GM18868 (cell line): ENCODE measurements around the gene PLEKHO2.

Experiments used
- ATAC-seq: cut with Tn5 transposase; IDR thresholded peaks from one replicate; pipeline ENCODE4 v1.9.1; 2021; ENCODE audit warnings: mild to moderate bottlenecking, moderate library complexity; ENCODE audit not compliant: unreplicated experiment

Gene PLEKHO2

DNA sequence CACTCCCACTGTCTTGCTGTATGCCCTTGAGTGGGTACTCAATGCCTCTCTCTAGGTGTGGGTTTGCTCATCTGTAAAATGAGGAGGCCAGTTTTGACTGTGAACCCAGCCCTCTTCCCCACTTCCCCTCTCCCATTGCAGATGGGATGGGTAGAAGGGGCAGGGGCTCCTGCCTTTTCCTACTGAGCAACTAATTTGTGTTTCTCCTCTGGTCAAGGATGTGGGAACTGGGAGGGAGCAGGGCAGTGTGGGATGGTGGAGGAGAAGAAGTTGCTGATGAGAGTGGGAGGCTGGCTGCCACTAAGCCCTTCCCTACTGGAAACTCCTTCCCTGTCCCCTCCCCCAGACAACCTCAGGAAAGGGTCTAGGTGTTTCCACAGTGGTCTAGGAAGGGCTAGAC, 49.8 kb downstream of the PLEKHO2 start:
- ATAC-seq = no peak

DNA sequence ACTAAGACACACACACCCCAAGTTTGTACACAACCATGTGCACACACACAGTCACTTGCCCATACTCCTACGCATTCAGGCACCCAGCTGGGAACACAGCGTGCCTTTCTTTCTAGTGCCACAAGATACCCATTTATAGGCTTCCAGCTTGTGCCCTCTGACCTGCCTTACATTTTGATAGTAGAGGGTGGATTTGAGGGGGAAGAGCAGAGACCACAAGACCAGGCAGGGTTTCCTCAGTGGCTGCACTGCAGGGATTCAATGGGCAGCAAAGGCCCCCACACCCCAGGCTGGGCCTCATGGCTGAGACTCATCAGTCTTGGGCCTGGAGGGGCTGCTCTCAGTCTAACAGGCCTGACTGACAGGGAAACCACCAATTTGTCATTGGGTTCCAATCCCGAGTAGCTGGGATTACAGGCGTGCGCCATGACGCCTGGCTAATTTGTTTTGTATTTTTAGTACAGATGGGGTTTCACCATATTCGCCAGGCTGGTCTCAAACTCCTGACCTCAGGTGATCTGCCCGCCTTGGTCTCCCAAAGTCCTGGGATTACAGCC, 51.2 kb downstream of the PLEKHO2 start:
- ATAC-seq = no peak

DNA sequence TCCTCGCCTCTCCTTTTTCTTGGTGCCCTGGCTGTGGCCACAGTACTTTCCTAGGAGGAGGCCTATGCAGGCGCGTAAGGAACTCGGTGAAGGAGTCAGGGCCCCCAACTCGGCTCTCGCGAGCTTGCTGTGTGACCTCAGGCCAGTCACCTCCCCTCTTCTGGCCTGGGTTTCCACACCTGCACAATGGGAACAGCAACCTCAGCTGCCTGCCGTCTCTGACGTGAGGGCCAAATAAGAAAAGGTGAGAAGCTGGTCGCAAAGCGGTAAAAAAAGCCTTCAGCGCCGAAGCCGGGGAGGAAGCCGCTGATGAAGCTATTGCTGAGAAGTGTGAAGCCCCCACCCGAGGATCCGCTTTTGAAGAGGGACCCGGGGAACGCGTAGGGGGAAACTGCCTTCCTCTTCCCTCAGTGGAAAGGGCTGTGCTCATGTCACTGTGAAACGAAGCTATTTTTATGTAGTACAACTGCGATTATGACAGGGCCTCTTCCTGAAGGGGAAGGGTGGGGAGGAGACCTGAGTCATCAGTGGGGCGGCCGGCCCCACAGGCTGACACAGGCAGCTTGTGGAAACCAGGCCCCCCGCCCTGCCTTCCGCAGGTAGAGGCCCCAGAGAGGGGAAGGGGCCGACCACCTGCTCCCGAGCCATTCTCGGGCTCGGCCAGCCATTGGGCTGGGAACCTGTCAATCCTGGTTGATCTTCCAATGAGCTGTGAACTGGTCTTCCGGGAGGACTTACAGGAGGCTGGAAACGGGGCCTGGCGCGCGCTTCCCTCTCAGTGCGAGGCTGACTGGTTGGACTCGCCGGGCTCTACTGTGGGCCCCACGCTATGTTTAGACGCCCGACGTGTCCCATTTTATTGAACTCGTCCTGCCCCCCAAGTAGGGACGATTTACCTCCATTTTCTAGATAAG, 52.0 kb downstream of the PLEKHO2 start:
- peak; percentile 68 for ATAC-seq

DNA sequence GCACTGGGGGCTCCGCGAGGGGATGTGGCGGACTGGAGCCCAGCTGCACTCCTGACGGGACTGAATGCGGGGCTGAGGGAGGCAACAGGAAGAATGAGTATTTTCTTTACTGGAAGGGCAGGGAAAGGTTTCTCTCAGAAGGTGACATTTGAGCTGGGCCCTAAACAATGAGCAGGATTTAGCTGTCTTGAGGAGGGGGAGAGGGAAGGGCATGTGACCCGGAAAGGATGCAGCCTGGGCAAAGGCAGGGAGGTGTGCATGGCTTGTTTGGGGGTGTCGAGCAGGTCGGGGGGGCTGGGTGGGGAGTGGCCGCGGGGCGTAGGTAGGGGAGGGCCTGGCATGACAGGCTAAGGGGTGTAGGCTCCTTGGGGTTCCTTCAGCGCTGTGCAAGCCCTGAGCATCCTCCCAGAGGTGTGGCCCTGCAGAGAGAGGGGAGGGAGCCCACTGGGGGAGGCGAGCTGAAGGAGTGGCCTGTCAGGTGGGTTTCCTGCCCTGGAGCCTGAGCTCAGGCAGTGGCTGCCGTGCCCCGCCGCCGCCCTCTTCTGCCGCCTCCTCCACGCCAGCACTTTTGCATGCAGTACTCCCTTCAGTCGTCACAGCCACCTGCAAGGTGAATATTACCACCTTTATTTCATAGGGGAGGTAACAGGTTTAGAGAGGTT, 52.8 kb downstream of the PLEKHO2 start:
- peak; percentile 30 for ATAC-seq

DNA sequence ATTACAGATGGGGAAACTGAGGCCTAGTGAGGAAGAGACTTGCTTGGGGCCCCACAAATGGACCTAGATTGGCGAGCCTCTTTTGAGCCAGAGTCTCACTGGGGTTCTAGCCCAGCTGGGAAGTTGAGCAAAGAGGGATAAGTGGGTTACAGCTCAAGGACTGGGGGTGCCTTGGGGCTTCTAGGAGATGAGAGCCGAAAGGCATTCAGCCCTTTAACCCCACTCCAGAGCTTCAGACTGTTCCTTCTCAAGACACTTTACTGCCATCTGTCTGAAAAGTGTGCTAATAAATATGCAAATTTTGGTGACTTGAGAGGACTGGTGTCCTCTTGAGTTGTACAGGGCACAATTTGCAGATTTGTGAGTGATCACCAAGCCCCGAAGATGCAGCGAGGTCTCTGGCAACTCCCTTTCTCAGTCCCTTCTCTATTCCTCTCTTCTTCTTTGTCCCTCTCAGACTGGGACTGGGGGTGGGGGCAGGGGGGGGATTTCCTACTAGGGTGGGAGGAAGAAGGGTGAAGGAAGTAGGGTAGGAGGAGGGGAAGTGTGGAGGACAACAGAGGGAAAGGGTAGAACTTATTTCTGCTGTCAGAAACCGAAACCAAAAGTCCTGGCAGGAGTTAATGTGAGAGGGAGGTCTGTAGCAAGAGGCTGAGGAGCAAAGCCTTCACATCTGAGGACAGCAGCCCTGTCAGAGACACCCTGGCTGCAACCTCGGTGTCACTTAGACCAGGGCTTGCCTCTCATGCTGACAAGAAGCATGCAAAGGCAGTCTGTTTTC, 53.8 kb downstream of the PLEKHO2 start:
- peak; percentile 22 for ATAC-seq

DNA sequence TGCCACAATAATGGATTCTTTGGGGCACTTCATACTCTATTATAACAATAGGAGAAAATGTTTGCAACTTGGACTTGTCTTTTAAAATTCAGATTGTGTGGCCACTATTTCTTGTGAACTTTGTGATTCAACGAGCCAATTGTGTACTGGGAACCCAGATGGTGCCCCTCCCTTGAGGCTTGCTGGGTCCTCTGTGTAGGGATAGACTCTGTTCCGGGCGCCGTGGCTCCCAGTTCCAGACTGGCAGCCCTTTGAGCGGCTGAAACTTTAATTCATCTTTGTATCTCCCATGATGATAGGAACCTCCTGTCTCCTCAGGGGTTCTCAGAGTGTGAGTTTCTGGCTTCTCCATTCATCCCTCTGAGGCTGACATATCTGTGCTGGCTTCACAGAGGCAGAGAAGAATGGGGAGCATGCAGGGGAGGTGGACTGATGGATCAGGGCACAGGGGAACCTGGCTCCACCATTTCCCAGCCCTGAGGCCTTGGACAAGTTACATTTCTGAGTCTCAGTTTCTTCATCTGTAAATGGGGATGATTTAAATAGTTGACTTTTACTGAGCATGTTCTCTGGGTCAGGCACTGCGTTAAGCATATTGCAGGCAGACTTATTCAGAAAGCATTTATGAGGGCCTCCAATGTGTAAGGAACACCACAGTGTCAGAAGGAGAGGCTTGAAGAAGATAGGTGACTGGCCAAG, 54.8 kb downstream of the PLEKHO2 start:
- ATAC-seq = no peak

DNA sequence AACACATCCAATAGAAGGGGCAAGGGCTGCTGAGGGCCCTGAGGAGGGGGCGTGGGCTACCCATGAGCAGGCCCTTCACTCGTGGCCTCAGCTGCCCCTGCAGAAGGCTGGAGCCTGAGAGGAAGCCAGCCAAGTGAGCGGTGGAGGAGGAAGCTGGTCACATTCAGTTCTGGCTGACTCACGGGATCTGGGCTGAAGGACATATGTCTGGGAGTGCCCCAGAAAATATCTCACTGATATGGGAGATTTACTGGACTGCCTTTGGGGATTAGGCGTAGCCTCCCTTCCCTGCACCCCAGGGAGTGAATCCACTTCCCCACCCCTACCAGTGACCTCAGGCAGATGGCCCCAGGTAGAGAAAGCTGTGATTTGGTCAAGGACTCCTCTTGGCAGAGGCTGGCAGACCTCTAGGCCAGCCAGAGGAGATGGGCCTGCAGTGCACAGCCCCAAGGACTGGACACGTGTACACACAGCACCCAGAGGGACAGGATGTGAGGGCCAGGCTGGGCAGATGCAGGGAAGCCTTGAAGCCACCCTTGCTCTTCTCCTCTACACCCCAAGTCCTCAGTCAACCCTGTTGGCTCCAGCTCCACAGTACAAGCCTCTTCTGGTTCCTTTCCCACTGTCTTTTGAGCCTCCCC, 55.8 kb downstream of the PLEKHO2 start:
- ATAC-seq = no peak

DNA sequence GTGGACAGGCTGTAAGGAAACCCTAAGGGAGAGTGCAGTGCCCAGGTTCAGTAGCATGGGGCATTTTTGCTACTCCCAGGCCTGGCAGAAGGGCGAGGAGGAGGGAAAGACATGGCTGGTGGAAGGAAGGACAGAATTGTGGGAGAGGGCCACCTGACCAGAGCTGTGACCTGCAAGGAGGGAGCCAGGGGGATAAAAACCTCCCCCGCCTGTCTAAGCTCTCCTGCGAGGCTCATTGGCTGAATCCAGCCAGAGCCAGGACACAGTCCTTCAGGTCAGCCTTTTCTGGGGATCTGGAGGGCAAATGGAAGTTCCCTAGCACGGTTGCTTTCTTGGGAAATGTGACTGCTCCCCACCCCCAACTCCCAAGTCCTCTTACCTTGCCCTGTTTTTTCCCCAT, 56.7 kb downstream of the PLEKHO2 start:
- no peak for ATAC-seq

DNA sequence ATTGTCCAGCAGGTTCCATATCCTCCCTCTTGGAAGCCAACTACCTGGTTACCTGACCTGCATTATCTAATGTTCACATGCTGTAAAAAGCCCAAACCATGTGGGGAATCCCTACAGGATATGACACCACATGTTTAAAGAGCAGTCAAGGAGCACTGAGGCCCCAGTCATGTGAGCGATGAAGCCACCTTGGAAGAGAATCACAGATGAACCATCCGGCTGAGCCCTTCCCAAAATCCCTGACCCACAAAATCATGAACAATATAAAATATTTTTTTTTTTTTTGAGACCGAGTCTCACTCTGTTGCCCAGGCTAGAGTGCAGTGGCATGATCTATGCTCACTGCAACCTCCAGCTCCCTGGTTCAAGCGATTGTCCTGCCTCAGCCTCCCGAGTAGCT, 59.4 kb downstream of the PLEKHO2 start:
- no peak for ATAC-seq

DNA sequence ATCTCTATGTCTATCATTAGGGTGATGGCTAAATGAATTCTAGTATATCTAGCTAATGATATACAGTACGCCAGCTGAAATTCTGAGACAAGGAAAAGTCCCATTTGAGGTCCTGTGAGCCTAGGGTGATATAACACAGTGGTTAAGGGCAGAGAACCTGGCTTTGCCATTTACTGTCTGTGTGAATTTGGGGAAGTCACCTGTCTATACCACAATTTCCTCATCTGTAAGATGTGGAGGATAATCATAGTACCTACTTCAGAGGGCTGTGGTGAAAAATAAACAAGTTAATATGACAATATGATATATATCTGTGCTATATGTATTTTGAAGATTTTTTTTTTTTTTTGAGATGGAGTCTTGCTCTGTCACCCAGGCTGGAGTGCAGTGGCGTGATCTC, 60.2 kb downstream of the PLEKHO2 start:
- no peak for ATAC-seq

DNA sequence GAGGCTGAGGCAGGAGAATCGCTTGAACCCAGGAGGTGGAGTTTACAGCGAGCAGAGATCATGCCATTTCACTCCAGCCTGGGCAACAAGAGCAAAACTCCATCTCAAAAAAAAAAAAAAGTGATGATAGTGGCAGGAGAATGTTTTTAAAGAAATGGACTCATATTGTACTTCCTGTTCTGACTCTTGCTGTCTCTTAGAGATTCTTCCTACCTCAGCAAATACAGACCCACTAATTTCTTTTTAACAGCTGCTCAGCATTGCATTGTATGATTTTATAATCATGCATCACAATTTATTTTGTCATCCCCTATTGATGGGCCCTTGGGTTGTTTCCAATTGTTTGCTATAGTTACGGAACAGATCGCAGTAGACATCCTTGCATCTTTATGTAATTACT, 61.1 kb downstream of the PLEKHO2 start:
- ATAC-seq = no peak

DNA sequence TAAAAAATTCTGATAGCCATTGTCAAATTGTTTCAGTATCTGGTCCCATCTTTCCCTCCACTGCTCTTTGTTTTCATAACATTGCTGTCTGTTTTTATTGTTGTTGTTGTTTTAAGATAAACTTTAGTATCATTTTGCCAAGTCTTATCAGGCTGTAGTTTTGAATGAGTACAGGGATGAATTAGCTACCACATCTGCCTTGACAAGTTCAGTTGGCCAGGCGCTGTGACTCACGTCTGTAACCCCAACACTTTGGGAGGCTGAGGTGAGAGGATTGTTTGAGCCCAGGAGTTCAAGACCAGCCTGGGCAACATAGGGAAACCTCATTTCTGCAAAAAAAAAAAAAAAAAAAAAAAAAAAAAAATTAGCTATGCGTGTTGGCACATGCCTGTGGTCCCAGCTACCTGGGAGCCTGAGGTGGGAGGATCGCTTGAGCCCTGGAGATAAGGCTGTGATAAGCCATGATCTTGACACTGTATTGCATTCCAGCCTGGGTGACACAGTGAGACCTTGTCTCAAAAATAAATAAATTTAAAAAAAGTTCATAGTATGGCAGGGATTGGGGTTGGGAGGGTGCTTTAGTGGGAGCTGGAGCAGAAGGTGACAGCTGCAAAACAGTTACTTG, 61.7 kb downstream of the PLEKHO2 start:
- no peak for ATAC-seq

DNA sequence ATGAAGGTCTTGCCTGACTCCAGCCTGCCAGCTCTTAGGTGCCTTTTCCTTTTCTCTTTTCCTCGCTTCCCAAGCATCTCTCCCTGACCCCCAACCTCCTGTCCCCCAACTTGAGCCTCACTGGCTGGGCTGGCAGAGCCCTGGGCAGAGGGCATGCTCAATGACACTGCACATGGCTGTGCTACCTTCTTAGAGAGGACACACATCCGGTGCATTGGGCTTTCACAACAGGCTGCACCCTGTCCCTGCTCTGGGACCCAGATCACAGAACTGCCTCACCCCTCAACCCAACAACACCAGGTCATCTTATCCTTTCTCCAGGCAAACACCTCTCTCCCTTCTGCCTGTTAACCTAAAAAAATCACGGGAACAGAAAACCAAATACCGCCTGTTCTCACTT, 62.5 kb downstream of the PLEKHO2 start:
- no peak for ATAC-seq

DNA sequence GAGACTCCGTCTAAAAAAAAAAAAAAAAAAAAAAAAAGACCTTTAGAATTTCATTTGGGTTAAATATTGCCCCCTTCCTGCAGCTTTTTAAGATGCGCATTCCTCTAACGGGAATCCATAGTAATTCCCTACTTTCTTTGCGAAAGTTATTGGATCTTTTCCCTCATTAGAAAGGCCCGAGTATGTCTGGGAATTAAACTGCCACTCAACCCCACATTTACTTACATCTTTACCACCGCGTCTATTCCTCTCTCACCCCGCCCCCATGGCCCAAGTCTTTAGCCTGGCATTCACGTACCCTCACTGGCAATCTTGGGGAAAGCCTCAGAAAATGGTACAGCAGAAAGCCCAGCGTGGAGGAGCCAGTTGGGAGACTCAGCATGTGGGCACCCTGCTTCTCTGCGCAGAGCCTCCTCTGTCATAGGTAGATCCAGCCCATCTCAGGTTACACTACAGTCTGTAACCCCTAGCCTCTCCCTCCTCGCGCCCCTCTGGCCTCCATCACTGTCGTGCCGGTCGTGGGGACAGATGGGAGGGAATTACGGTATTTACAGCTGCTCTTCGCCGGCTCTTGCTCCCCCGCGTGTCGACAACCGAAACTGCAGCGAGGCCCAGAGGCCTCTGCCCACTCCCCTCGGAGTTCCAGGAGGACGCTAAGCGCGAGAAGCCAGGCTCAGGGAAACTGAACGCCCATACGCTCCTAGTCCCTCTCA, 63.6 kb downstream of the PLEKHO2 start:
- peak; percentile 68 for ATAC-seq

DNA sequence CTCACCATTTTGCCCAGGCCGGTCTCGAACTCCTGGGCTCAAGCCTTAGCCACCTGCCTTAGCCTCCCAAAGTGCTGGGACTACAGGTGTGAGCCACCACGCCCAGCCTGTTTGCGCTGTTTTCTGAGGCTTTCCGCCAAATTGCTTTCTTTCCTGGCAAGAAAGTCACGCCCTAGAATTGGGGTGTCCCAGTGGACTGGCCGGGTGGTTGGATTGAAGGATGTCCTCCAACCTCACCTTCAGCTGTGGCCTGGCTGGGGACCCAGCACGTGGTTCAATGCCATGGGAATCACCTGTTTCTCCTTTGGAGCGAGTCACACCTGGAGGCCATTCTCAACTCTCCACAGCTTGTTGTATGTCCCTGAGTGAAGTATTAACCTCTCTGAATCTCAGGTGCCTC, 64.2 kb downstream of the PLEKHO2 start:
- ATAC-seq = no peak

DNA sequence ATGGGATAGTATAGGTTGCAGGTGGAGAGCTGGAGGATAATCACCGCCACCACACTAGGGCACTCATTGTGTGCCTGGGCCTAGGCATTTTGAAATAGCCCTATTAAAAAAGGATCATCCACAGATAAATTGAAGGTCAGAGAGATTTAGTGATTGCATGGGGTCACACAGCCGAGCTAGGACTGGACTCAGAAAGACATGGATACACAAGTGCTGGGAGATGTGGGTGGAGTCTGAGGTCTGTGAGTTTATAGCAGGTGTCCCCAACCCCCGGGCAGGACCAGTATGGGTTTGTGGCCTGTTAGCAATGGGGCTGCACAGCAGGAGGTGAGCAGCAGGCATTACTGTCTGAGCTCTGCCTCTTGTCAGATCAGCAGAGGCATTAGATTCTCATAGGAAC, 64.7 kb downstream of the PLEKHO2 start:
- no peak for ATAC-seq

DNA sequence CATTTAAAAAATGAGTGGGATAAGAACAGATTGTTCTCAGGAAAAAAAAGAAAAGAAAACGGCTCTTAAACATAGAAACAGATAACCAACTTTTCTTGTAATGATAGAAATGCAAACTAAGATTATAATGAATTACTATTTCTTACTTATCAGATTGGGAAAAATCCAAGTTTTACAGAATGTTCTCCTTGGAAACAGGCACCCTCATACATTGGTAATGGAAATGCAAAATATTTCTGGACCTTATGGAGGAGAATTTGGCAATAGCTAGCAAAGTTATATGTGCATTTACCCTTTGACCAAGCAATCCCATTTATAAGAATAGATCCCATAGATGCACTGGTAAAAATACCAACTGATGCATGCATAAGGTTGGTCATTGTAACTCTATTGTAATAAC, 66.3 kb downstream of the PLEKHO2 start:
- ATAC-seq = no peak

DNA sequence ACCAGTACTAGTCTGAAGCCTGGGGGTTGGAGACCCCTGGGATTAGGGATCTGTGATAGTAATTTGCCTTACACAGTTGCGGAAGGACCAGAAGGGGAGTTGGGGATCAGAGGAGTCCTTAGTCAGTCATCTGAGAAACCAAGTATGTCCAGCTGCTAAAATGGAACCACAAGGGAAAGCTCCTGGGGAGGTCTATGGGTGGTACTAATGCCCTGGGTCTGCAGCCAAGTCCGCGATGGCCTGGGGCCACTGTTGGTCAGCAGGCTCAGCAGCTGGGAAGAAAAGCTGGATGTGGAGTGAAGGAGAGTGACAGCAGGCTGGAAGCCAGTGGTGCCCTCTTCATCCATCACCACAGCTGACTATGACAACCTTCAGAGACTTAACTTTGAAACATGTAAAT, 67.8 kb downstream of the PLEKHO2 start:
- no peak for ATAC-seq
